Anterior cingulate cortex (tissue), 58 donors: Measurements from ENCODE around the gene DPYSL3.

Source experiments
- DNase-seq, 58 donors: peaks; one replicate each; lab custom pipeline; 2025; lab: John Stamatoyannopoulos, UW

Gene DPYSL3

GRCh38 chr5:147517383-147517782 lies 7.5 kb upstream of the DPYSL3 start:
- no peak for DNase-seq

GRCh38 chr5:147515269-147515668 lies 5.4 kb upstream of the DPYSL3 start:
- DNase-seq: no peak

DNA sequence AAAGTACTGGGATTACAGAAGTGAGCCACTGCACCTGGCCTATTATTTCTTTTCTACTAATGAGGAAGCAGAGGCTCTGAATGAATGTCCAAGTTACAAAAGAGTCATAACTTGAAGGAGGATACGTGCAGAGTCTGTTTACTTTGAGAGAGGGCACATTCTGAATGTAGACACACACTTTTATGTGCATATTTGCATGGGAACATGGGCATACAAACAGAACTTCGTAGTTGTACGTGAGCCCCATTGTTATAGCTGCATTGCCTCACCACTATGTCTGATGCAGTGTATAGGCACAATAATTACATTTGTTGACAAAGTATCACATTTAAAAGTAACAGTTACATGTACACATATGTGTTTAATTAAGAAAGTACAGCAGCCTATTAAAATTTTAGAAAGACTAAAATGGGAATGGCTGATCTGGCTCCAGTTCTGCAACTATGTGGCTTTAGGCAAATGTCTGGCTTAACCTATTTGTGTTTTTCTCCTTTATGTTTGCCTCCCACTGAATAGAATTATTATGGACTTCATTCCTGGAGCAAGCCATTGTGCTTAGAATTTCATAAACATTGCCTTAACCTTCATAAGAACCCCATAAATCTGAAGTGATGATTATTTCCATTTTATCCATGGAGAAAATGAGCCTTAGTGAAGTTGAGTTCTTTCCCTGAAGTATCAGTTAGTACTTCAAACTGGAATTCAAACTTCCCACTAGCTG lies 3.0 kb upstream of the DPYSL3 start:
- DNase-seq: no peak

GRCh38 chr5:147510885-147511284 lies 1.0 kb upstream of the DPYSL3 start:
- no peak for DNase-seq

GRCh38 chr5:147509041-147509709 lies 693 bp downstream of the DPYSL3 start:
- DNase-seq: peak in 7 of 58 donors; percentile 2 to 24 (median 15)

GRCh38 chr5:147508711-147509040 lies 1.2 kb downstream of the DPYSL3 start:
- peak in 1 of 58 donors; percentile 0 for DNase-seq

DNA sequence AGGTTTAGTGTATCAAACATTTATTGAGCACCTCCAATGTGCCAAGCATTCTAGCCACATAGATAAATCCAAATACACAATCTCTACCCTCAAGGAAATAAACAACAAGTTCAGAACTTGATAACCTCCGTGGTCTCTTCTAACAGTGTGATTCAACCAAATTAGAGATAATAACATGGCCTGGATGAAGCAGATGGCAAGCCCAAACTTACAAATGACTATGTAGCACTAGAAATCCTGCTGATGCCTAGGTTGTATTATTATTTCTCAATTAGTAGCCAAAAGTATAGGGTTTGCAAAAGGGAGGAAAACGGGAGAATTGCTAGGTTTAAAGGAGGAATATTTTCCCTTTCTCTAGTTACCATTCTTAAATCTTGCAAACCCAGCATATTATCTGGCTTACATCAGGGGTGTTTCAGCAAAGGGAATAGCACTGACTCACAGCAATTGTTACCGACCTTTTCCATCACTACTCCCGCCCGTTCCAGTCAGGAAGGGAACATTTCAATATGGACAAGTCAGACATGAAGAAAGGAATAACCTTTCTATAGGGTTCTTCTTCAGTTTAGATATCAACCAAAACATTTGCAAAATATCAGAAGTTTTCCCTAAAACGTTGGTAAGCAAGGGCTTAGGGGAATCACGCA lies 2.3 kb downstream of the DPYSL3 start:
- no peak for DNase-seq

DNA sequence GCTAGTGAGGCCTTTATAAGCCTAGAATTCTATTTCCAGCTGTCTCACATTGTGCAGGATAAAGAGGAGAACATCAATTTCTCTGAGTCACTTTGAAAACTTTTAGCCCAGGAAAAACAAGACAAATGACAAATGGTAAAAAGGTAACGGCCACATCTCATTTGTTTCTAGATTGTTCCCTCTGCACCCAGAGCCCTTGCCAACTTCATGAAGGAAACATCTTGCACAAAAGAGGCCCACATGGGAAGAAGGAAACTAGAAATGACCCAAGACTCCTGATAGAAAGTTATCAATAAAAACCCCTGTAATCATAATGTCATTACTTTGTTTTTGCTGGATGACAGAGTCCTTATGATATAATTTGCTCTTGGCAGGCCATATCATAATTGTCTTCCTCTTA lies 5.3 kb downstream of the DPYSL3 start:
- no peak for DNase-seq

- DNase-seq: no peak
Measured at GRCh38 chr5:147504011-147504410, 5.9 kb downstream of the DPYSL3 start.

GRCh38 chr5:147490989-147491388 lies 18.9 kb downstream of the DPYSL3 start:
- DNase-seq: no peak

DNA sequence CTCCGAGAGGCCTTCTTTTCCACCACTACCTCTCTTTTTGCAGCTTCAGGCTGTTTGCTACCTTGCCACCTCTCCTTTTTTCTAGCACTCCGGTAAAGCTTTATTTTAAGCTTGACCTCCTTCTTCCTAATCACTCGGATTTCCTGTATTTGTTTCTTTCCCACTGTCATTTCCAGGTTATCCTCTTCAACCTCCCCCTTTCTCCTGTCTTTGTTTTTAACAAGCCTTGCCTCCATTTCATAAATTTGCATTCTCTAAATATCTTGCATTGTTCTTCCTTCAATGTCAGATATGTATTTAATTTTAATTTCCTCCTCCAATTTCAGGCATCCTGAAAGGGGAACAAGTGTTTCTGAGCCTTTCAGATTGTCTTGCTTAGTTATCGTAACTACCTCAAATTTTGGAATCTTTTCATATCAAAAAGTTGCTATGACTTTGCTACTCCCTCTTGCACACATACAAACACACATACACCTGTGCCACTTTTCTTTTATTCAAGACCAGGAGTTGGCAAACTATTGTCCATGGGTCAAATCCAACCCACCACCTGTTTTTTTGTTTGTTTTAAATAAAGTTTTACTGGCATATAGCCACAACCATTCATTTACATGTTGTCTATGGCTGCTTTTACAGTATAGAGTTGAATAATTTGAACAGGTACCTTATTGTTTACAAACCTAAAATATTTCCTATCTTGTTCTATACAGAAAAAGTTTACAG lies 22.7 kb downstream of the DPYSL3 start:
- DNase-seq: no peak

DNA sequence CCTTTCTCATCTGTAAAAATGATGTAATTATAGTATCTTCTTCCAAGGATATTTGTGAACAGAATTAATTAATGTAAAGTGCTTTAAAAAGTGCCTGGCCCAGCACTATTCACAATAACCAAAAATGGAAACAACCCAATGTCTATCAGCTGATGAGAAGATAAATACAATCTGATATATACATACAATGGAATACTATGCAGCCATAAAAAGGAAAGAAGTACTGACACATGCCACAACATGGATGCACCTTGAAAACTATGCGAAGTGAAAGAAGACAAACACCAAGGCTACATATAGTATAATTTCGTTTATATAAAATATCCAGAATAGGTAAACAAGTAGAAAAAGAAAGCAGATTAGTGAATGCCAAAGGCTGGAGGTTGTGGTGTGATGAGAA lies 24.1 kb downstream of the DPYSL3 start:
- no peak for DNase-seq

GRCh38 chr5:147485046-147485445 lies 24.8 kb downstream of the DPYSL3 start:
- no peak for DNase-seq

GRCh38 chr5:147484708-147485020 lies 25.2 kb downstream of the DPYSL3 start:
- DNase-seq: no peak

- peak in 15 of 58 donors; percentile 1 to 55 (median 8) for DNase-seq
Measured at GRCh38 chr5:147483961-147484707, 25.7 kb downstream of the DPYSL3 start.

DNA sequence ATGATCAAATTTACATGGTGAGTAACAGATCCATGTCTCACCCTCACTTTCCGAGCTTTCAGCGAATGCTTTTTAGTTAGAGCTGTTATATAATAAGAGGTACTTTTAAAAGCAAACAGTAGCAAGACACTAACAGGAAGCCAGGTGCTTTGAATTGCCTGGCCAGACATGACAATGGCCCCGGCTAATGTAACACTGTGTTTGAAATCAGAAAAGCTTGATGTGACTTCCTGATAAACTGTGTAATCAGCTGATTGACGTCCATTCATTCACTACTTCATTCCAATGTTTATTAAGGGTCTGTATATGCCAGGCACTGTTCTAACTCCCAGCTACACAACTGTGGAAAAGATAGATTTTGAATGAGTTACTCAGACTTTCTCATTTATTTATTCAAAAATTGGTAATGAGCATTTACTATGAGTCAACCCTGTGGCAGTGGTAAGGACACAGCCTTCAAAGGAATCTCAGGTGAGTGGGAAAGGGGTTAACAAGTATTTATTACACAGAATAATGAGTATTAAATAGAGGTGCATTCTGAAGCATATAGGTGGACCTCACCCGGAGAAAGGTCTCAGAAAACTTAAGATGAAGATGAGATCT lies 26.6 kb downstream of the DPYSL3 start:
- DNase-seq: no peak

DNA sequence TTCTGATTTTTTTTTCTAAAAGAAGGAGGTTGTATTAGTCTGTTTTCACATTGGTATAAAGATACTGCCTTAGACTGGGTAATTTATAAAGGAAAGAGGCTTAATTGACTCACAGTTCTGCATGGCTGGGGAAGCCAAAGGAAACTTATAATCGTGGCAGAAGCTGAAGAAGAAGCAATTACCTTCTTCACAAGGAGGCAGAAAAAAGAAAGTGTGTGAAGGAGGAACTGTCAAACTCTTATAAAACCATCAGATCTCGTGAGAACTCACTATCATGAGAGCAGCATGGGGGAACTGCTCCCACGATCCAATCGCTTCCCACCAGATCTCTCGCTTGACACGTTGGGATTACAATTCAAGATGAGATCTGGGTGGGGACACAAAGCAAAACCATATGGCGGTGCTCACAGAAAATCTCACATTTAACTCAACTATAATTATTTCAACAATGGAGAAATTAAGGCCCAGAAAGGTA lies 27.1 kb downstream of the DPYSL3 start:
- no peak for DNase-seq

DNA sequence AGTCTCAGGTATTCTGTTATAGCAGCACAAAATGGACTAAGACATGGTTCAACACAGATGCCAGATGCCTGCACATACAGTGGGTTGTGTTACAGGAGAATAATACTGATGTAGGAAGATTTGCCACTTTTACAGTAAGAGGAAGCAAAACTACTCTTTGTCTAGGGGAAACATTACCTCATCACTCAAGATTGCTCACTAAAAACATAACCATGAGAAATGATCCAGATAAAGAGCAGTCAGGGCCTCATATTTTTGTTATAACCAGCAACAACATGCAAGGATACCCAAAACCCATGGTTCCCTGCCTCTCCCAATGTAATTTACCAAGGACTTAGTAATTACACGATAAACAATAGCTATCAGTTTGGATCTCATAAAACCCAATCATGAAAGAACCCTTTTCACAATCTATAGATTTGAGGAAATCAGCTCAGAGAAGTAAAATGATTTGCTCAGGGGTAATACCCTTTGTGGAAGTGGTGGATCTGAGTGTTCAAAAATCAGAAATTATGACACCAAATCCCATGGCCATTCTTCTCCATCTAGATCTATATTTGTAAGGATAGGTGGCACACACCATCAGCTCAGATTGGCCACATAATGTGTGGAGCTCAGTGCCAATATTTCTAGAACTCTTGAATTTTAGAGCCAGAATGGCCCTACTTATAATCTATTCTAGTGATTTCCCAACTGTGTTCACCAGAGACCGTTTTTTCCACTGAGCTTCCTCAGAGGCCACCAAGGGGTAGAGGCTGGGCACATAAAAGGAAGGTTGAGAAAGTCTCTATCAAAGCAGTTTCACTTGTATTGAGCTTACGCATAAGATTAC lies 27.8 kb downstream of the DPYSL3 start:
- DNase-seq: no peak

DNA sequence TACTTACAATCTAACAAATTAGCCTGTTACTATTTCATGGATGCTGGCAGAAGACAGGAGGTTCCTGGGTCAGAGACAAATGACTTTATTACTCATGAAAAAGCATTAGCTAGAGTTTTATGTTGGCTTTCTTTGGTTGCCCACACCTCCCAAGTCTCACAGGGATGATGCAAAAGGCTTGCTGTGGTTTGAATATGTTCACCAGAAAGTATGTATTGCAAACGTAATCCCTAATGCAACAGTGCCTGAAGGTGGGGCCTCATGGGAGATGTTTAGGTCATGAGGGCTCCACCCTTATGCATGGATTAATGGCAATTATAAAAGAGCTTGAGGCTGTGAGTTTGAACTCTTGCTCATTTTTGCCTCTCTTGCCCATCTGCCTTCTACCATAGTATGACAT lies 28.5 kb downstream of the DPYSL3 start:
- DNase-seq: no peak
